Stimulated activated CD8-positive, alpha-beta memory T cell treated with anti-CD3 and anti-CD28 coated beads, Interleukin-7, amount 100 ng/mL, for 24 hours (primary cell): ENCODE results near the gene PRSS16.
"Not testable (repeated sequence)": the region's sequence is repeated elsewhere in the genome, so short reads cannot be mapped to it uniquely, and the experiment has no call there.

Source experiments
- DNase-seq: peaks from one replicate; pipeline ENCODE4 v3.0.0-alpha.2; 2020; ENCODE audit warnings: low read depth

Gene PRSS16, protein sequence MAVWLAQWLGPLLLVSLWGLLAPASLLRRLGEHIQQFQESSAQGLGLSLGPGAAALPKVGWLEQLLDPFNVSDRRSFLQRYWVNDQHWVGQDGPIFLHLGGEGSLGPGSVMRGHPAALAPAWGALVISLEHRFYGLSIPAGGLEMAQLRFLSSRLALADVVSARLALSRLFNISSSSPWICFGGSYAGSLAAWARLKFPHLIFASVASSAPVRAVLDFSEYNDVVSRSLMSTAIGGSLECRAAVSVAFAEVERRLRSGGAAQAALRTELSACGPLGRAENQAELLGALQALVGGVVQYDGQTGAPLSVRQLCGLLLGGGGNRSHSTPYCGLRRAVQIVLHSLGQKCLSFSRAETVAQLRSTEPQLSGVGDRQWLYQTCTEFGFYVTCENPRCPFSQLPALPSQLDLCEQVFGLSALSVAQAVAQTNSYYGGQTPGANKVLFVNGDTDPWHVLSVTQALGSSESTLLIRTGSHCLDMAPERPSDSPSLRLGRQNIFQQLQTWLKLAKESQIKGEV

DNA sequence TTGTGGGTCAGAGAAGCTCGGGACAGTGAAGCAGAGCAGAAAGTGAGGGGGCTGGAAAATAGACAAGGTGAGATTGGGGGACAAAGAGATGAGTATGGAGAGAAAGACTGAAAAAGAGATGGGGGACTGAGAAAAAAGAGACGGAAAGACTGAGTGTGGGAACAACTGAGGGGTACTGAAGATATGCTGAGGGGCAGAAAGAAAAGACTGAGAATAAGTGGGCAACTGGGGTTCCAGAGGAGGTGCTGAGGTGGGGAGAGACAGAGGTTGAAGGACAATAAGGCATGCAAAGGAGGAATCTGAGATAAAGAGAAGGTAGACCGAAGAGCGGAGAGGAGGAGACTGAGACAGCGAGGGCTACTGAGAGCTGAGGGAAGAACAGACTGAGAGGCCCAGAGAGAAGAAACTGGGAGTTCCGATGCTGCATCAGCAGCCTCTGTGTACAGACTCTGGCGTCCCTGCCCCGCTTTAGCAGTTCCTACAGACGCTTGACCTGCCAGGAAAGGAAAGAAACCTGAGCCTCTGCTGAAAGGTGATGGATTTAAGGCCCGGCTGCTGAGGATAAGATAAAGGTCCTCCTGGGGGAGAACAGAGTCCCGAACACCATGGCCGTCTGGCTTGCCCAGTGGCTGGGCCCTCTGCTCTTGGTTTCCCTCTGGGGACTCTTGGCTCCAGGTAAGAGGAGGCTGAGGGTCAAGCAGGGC lies at the start of gene PRSS16:
Gene PRSS16, plus strand, starts transcription at position 569 of the 704 bp plus-strand sequence. Its CDS starts 37 bp downstream, at position 606.
- DNase-seq: no peak

DNA sequence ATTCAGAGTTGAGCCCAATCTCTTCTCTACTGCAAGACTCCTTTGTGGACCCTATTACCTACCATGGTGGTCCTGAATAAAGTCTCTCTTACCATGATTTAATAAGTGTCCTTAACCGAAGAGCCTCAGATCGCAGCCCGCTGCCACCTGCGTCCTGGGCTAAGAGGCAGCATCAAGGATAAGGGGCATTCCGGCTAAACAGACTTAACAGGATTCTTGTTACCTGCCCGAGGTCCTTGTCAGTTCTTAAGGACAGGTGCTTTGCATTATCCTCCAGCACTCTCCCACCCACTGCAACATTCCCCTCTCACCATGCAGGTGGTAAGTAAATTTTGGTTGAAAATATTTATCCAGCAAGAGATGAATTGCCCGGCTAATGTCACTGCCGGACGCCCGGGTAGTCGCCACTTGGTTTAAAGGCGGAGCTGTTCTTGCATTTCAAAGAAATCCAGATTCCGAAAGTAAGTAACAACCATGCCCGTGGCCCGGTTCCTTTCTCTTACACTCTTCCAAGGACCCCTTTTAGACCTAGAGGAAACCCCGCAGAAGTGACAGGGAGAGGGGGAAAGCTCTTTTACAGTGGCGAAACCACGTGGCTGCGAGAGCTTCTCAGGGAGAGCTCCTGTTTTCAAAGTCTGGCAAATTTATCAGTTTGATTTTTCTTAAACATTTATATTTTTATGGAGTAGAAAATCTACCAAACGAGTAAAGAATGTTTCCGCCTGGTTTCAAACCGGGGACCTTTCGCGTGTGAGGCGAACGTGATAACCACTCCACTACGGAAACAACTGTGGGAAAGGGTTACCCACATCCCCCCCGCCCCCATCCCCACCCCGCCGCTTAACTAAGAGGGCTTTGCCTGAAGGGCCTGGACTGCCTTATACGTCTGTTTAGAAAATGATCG lies 41.9 kb upstream of the PRSS16 start:
- no peak for DNase-seq

- no peak for DNase-seq
Observed at GRCh38 chr6:27206806-27207205, 40.7 kb upstream of the PRSS16 start.

DNA sequence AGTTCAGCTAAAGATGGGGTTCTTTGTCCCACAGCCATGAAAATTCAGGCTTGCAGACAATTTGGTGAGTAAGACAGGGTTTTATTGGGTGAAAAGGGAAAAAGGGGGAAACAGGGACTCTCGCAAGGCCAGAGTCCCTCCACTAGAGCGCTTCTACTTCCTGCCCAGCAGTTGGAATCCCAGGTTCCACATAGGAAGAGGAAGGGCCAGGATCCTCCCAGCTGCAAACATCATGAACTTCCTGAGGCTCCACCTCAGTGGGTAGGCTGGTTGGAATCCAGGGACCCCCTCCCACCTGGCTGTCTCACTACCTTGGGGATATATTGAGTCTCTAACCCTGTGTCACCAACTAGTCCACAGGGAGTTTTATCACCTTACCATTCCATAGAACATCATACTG lies 39.5 kb upstream of the PRSS16 start:
- no peak for DNase-seq

GRCh38 chr6:27209196-27209595 lies 38.3 kb upstream of the PRSS16 start:
- DNase-seq: no peak

DNA sequence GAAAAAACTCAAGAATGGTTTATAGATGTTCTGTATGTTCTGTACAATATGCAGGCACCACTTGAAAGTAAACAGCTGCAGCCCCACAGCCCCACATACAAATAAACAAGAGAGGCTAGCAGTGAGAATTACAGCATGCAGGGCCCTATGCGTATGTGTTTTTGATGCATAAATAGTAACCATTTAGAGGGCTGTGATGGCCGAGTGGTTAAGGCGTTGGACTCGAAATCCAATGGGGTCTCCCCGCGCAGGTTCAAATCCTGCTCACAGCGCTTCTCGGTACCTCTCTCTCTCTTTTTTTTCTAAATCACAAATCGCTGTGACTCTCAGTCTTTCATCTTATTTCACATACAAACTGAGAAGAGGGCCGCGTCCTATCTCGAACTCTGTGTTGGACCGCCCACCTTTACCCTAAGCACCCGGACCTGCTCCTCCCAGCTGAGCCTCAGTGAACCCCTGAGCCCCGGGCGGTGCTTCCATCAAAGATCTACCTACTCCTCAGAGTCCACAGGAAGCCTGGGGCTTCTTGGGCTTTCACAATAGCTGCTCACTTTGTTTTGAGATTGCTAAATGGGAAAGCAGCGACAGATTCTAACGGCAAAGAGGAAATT lies 37.7 kb upstream of the PRSS16 start:
- DNase-seq: no peak

DNA sequence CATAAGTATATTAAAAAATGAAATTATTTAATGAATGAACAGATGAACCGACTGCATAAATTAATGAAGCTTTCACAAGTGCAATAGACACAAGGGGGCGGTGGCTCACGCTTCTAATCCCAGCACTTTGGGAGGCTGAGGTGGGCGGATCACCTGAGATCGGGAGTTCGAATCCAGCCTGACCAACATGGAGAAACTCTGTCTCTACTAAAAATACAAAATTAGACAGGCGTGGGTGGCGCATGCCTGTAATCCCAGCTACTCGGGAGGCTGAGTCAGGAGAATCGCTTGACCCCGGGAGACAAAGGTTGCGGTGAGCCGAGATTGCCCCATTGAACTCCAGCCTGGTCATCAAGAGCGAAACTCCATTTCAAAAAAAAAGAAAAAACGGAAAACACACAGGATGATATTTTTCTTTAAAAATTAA lies 34.4 kb upstream of the PRSS16 start:
- not testable (repeated sequence) for DNase-seq

DNA sequence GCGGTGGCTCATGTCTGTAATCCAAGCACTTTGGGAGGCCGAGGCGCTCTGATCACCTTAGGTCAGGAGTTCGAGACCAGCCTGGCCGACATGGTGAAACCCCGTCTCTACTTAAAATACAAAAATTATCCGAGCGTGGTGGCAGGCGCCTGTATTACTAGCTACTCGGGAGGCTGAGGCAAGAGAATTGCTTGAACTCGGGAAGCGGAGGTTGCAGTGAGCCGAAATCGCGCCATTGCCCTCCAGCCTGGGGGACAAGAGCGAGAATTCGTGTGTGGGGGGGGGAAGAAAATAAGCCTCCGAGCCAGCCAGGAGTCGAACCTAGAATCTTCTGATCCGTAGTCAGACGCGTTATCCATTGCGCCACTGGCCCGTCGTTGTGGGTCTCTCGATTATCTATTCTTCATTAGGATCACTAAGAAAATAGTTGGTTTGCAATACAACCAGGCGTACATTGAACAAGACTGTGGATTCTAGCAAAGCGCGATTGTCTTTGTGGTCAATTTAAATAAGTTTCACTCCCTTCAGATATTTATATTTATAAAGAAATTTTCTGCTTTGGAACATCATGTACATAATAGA lies 33.9 kb upstream of the PRSS16 start:
- no peak for DNase-seq

DNA sequence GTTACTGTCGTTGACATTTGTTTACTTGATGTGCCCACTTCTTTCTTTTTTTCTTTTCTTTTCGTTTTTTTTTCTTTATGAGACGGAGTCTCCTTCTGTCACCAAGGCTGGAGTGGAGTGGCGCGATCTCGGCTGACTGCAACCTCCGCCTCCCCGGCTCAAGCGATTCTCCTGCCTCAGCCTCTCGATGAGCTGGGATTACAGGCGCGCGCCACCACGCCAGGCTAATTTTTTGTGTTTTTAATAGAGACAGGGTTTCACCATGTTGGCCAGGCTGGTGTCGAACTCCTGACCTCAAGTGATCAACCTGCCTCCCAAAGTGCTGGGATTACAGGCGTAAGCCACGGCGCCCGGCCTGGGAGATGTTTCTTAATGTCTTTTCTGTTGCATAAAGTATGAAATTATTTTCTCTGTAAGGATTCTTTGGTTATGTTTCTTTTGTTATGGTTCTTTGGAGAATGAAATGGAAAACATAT lies 33.3 kb upstream of the PRSS16 start:
- no peak for DNase-seq

- no peak for DNase-seq
Observed at GRCh38 chr6:27216874-27217273, 30.6 kb upstream of the PRSS16 start.

GRCh38 chr6:27222971-27223370 lies 24.5 kb upstream of the PRSS16 start:
- not testable (repeated sequence) for DNase-seq

- DNase-seq: no peak
Observed at GRCh38 chr6:27224729-27225128, 22.8 kb upstream of the PRSS16 start.

GRCh38 chr6:27228963-27229477 lies 18.5 kb upstream of the PRSS16 start:
- DNase-seq: no peak

DNA sequence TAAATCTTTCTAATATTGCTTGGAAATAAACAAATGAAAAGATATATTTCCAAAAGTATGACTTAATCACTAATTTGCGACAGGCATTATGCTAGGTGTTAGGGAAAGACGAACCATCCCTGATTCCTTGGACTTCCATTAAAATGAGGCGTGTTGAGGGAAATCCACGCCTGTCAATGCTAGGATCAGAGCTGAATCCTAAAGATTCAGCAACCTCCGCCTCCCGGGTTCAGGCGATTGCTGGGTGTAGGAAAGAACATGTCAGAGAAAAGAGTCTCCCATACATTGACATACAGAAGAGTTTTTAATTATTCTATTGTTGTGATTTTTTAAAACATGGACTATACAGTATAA lies 16.8 kb upstream of the PRSS16 start:
- DNase-seq: no peak

GRCh38 chr6:27234576-27234975 lies 12.9 kb upstream of the PRSS16 start:
- DNase-seq: no peak

GRCh38 chr6:27237089-27237803 lies 10.3 kb upstream of the PRSS16 start:
- DNase-seq: peak; percentile 52

DNA sequence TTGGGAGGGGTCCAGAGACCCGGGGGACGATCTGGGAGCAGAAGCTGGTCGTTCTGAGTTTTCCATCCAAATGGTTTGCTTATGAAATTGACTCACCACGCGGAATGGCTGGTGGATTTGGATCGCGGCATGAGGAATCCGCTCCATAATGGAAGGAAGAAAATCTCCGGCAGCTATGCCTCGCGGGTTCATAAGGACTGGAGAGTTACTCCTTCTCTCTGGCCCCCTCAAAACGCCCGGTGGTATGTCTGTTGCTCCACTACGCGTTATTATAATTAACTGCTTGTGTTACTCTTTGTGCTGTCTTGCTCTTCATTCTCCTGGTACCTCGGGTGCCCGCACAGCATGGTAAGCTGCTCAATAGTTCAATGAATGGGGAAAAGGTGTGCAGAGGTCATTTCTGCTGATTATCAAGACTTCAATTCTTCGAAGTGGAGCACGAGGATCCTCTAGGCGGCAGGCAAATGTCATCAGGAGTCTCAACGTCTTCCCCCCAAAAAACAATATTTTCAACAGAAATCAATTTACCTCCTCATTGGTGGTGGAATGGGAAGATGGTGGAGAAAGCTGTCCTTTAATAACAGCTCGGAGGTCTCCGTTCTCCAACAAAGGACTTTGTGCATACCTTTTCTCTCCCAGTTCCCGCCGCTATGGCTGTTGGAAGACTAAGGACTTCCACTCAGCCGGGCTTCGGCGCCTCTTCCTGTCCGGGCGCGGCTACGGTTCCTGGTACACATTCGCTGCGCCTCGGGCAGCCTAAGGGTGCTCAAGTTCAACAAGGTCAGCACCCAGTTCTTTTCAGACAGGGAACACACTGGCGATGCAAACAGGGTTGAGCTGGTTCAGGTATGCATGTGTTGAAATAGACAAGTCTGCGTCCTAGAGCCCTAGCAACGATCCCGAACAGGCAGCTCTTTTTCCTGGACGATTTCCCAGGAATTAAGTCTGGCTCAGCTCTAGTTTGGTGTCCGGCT lies 9.2 kb upstream of the PRSS16 start:
- DNase-seq: no peak

- no peak for DNase-seq
Observed at GRCh38 chr6:27239258-27239657, 8.2 kb upstream of the PRSS16 start.

GRCh38 chr6:27241443-27241842 lies 6.1 kb upstream of the PRSS16 start:
- no peak for DNase-seq
